Mesenchymal stem cell (in vitro differentiated cells and primary cell): ENCODE results near the gene TNFRSF1B. TPM values are rescaled to one million over a fixed set of nuclear protein-coding genes. Genes with fewer than 3 reads are reported as not detected.

Experiments
- DNase-seq: peaks from one replicate; pipeline ENCODE4 v3.0.0-alpha.2; 2013
- H2AFZ ChIP-seq: one replicate; pipeline ENCODE4 v1.6.1; 2013; ENCODE audit warnings: low read depth, mild to moderate bottlenecking, control low read depth, inconsistent platforms, low read length, moderate library complexity
- H2AK5ac ChIP-seq: 2 replicates; pipeline ENCODE4 v1.6.1; 2013; ENCODE audit warnings: low read length, moderate library complexity, mild to moderate bottlenecking, inconsistent platforms; ENCODE audit not compliant: severe bottlenecking
- H2BK120ac ChIP-seq: one replicate; pipeline ENCODE4 v1.6.1; 2013; ENCODE audit warnings: low read depth, mild to moderate bottlenecking, inconsistent platforms, low read length, moderate library complexity
- H2BK12ac ChIP-seq, 2 experiments: one replicate each; pipeline ENCODE4 v1.6.1; 2013; ENCODE audit warnings: inconsistent platforms in 2 of 2, low read length in 2 of 2, mild to moderate bottlenecking in 2 of 2, moderate library complexity in 2 of 2, control low read depth in 1 of 2
- H2BK15ac ChIP-seq: one replicate; pipeline ENCODE4 v1.6.1; 2013; ENCODE audit warnings: mild to moderate bottlenecking, low read depth, inconsistent platforms; ENCODE audit not compliant: poor library complexity, severe bottlenecking
- H2BK5ac ChIP-seq: 2 replicates; pipeline ENCODE4 v1.6.1; 2013; ENCODE audit warnings: low read depth, mild to moderate bottlenecking, low read length, control low read depth, inconsistent platforms; ENCODE audit not compliant: poor library complexity, severe bottlenecking
- H3K14ac ChIP-seq, 2 experiments: one replicate each; pipeline ENCODE4 v1.6.1; 2013; ENCODE audit warnings: inconsistent platforms in 2 of 2, low read length in 2 of 2, control low read depth in 1 of 2, mild to moderate bottlenecking in 1 of 2, moderate library complexity in 1 of 2
- H3K18ac ChIP-seq, 2 experiments: one replicate each; pipeline ENCODE4 v1.6.1; 2013; ENCODE audit warnings: inconsistent platforms in 2 of 2, low read length in 2 of 2, control low read depth in 1 of 2, low read depth in 1 of 2, mild to moderate bottlenecking in 1 of 2
- H3K23ac ChIP-seq, 2 experiments: one replicate each; pipeline ENCODE4 v1.6.1; 2013; ENCODE audit warnings: inconsistent platforms in 2 of 2, low read length in 2 of 2, mild to moderate bottlenecking in 2 of 2, moderate library complexity in 2 of 2, control low read depth in 1 of 2
- H3K27ac ChIP-seq: 2 replicates; pipeline ENCODE4 v1.5.1; 2013; ENCODE audit warnings: mild to moderate bottlenecking, moderate library complexity, low read length, control low read depth, inconsistent platforms; ENCODE audit not compliant: poor library complexity, severe bottlenecking
- H3K27me3 ChIP-seq, 2 experiments: 2 replicates each; pipeline versions ENCODE4 v1.6.1 to v1.7.0; 2013; ENCODE audit warnings: low read length in 2 of 2, mild to moderate bottlenecking in 2 of 2, moderate library complexity in 2 of 2, control low read depth in 1 of 2, inconsistent platforms in 1 of 2; ENCODE audit not compliant: control insufficient read depth in 1 of 2, insufficient read depth in 1 of 2
- H3K36me3 ChIP-seq, 2 experiments: 2 replicates each; pipeline versions ENCODE4 v1.6.1 to v1.7.0; 2013; ENCODE audit warnings: low read length in 2 of 2, control low read depth in 1 of 2, inconsistent platforms in 1 of 2, low read depth in 1 of 2, mild to moderate bottlenecking in 1 of 2; ENCODE audit not compliant: insufficient read depth in 2 of 2, control insufficient read depth in 1 of 2
- H3K4ac ChIP-seq, 2 experiments: one replicate each; pipeline ENCODE4 v1.6.1; 2013; ENCODE audit warnings: inconsistent platforms in 2 of 2, low read length in 2 of 2, mild to moderate bottlenecking in 2 of 2, moderate library complexity in 2 of 2, control low read depth in 1 of 2, low read depth in 1 of 2
- H3K4me1 ChIP-seq: 2 replicates; pipeline ENCODE4 v1.6.1; 2013; ENCODE audit warnings: low read depth, low read length, control low read depth; ENCODE audit not compliant: control insufficient read depth, insufficient read depth
- H3K4me2 ChIP-seq: 2 replicates; pipeline ENCODE4 v1.6.1; 2013; ENCODE audit warnings: low read length, mild to moderate bottlenecking, inconsistent platforms; ENCODE audit not compliant: poor library complexity, severe bottlenecking
- H3K4me3 ChIP-seq, 2 experiments: 2 replicates each; pipeline versions ENCODE4 v1.5.1 to v1.7.0; 2013; ENCODE audit warnings: low read length in 2 of 2, mild to moderate bottlenecking in 2 of 2, control low read depth in 1 of 2, low read depth in 1 of 2; ENCODE audit not compliant: insufficient read depth in 1 of 2
- H3K79me1 ChIP-seq: replicated peaks from 2 replicates; pipeline ENCODE4 v1.6.1; 2013; ENCODE audit warnings: mild to moderate bottlenecking, control low read depth, low read length, inconsistent platforms; ENCODE audit not compliant: poor library complexity, severe bottlenecking
- H3K9ac ChIP-seq: 2 replicates; pipeline ENCODE4 v1.7.0; 2013; ENCODE audit warnings: mild to moderate bottlenecking, low read length, moderate library complexity
- H3K9me3 ChIP-seq: 2 replicates; pipeline ENCODE4 v1.7.0; 2013; ENCODE audit warnings: mild to moderate bottlenecking, low read length; ENCODE audit not compliant: control insufficient read depth
- H4K8ac ChIP-seq: one replicate; pipeline ENCODE4 v1.6.1; 2013; ENCODE audit warnings: inconsistent platforms, mild to moderate bottlenecking, low read length, moderate library complexity
- H4K91ac ChIP-seq: one replicate; pipeline ENCODE4 v1.6.1; 2013; ENCODE audit warnings: mild to moderate bottlenecking, low read length, inconsistent platforms
- WGBS: methylation state at CpG from one replicate; pipeline ENCODE4 v1.1.7; 2013; ENCODE audit warnings: mixed read lengths; 5-methylcytosine and 5-hydroxymethylcytosine counted together
- polyA plus RNA-seq, 2 experiments: library from polyadenylated mRNA; stranded (reverse); fragments of 200-250 nt; gene quantifications; one replicate each; pipeline ENCODE4 v1.2.3, GENCODE V29; 2013

Gene TNFRSF1B
- polyA plus RNA-seq (2013, experiment 1 of 2): 35.0 TPM
- 35.2 TPM for polyA plus RNA-seq (2013, experiment 2 of 2)

DNA sequence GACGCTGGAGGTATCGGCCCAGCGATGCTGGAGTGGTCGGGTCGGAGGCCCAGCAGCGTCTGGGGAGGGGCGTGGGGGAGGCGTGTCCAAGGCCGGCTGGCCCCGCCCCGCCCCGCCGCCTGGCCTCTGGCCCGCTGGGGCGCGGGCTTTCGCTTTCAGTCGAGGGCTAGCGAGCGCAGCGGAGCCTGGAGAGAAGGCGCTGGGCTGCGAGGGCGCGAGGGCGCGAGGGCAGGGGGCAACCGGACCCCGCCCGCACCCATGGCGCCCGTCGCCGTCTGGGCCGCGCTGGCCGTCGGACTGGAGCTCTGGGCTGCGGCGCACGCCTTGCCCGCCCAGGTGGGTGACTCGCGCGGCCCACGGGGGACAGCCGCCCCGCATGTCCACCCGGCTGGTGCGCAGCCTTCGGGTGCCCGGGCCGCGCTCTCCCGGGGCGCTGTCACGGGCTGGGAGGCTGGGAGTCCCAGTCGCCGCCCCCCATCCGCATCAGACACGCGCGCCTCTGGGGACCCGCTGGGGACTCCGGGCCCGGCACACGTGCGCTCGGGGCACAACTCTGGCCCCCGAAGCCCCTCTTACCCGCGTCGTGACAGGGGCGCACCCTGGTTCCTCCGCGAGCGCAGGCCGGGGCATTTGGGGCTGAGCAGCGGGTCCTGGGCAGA is at the start of gene TNFRSF1B:
TSS of gene TNFRSF1B (plus strand) at position 158 of the 659 bp plus-strand sequence. CDS start at position 259, 101 bp downstream.
- H3K18ac ChIP-seq: peak within 1 kb of the TSS; percentile 81 to 90
- peaks cover 0 to 3% of the 10 kb centered on the region in 2 experiments for H3K27me3 ChIP-seq
- no peaks in the 10 kb centered on the region for H3K9me3 ChIP-seq

DNA sequence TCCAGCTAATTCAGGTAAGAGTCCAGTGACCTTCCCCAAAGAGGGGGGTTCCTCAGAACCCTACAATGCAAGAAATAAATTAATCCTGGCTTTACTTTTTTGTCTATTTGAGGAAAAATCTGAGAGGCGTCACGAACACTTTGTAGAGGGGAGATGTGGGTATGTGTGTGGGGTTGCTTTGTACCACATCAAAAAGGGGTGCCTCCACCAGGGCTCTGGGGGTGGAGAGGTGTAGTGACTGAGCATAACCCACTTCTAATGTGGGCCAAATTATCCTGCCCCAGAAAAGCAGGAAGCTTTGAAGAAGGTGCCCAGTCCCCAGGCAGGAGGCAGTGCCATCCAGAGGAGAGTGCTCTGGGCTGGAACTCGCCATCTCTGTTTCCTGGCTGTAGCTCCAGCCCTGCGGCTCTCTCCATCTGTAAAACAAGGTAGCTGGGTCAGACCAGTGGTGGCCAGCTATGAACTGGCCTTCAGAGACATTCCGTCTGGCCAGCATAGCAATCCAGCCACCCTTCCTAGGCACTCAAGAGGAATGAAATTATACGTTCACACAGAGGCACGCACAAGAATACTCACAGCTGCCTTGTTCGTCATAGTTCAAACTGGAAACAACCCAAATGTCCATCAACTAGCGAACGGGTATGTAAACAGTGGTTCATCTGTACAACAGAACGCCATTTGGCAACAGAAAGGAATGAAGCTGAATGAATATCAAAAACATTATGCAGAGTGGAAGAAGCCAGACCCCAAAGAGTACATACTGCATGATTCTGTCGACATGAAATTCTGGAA is 45.4 kb upstream of the TNFRSF1B start:
- DNase-seq: peak; percentile 24
- H2BK12ac ChIP-seq: no peak overlapping the region
- no peak overlapping the region for H2AFZ ChIP-seq
- H3K4me1 ChIP-seq: no peaks in the 10 kb centered on the region
- no peak overlapping the region for H3K4me3 ChIP-seq
- H3K4me2 ChIP-seq: no peak overlapping the region
- H4K8ac ChIP-seq: no peak overlapping the region
- no peaks in the 10 kb centered on the region for H3K9me3 ChIP-seq
- no peak overlapping the region for H3K27ac ChIP-seq
- H3K18ac ChIP-seq: no peak overlapping the region
- H2BK15ac ChIP-seq: no peak overlapping the region
- no peak overlapping the region for H3K9ac ChIP-seq
- no peak overlapping the region for H2BK5ac ChIP-seq
- H2AK5ac ChIP-seq: no peak overlapping the region
- no peak overlapping the region for H3K14ac ChIP-seq
- no peak overlapping the region for H3K4ac ChIP-seq
- H4K91ac ChIP-seq: no peak overlapping the region
- H3K27me3 ChIP-seq: peaks cover 22 to 25% of the 10 kb centered on the region in 2 experiments
- no peaks in the 10 kb centered on the region for H3K36me3 ChIP-seq
- 87% methylated on average over 11 of the region's 12 CpGs for WGBS
- no peak overlapping the region for H2BK120ac ChIP-seq
- H3K79me1 ChIP-seq: no peaks in the 10 kb centered on the region
- no peak overlapping the region for H3K23ac ChIP-seq

More for the DNA sequence above, at the start of gene TNFRSF1B:
- peak within 1 kb of the TSS; percentile 24 to 61 for H3K4ac ChIP-seq
- H4K8ac ChIP-seq: peak within 1 kb of the TSS; percentile 79
- no peak within 1 kb of the TSS for H3K27ac ChIP-seq
- peaks cover 22% of the 10 kb centered on the region for H3K4me1 ChIP-seq
- peak within 1 kb of the TSS in 1 of 2 experiments; percentile 77 for H3K23ac ChIP-seq
- H2AFZ ChIP-seq: peak within 1 kb of the TSS; percentile 79
- peak within 1 kb of the TSS in 1 of 2 experiments; percentile 22 for H3K14ac ChIP-seq
- H2BK15ac ChIP-seq: peak within 1 kb of the TSS; percentile 57
- peak; percentile 67 for DNase-seq
- H3K4me2 ChIP-seq: peak within 1 kb of the TSS; percentile 88
- H2AK5ac ChIP-seq: no peak within 1 kb of the TSS
- H3K36me3 ChIP-seq: no peaks in the 10 kb centered on the region
- peak within 1 kb of the TSS; percentile 64 to 92 for H3K4me3 ChIP-seq
- peak within 1 kb of the TSS; percentile 83 for H4K91ac ChIP-seq
- H2BK120ac ChIP-seq: peak within 1 kb of the TSS; percentile 49
- peak within 1 kb of the TSS in 1 of 2 experiments; percentile 90 for H2BK12ac ChIP-seq
- H3K9ac ChIP-seq: peak within 1 kb of the TSS; percentile 90
- 7% methylated on average over 58 of the region's 79 CpGs for WGBS
- H3K79me1 ChIP-seq: no peaks in the 10 kb centered on the region
- H2BK5ac ChIP-seq: no peak within 1 kb of the TSS

DNA sequence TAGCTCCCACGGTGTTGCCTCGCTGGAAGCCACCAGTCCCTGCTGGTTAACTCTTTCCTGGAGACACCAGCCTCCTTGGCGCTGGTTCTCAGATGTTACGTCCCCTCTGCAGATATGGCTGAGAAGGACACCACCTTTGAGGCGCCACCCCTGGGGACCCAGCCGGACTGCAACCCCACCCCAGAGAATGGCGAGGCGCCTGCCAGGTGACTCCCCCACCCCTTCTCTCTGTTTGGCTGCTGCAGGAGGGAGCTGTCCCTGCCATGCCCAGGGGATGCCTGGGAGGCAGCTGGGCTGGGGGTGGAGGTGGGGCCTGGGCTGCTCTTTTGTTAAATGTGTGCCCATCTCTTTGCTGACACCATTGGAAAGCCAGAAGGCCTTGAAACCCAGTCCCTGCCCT is 43.6 kb upstream of the TNFRSF1B start:
- WGBS: 82% methylated on average over 8 of the region's 8 CpGs
- H4K91ac ChIP-seq: no peak overlapping the region
- H2AK5ac ChIP-seq: no peak overlapping the region
- H3K9ac ChIP-seq: no peak overlapping the region
- peaks cover 22 to 25% of the 10 kb centered on the region in 2 experiments for H3K27me3 ChIP-seq
- no peak overlapping the region for H2BK12ac ChIP-seq
- no peak overlapping the region for H2BK15ac ChIP-seq
- H2BK5ac ChIP-seq: no peak overlapping the region
- H3K4me1 ChIP-seq: no peaks in the 10 kb centered on the region
- H3K4me3 ChIP-seq: no peak overlapping the region
- DNase-seq: no peak
- H3K23ac ChIP-seq: no peak overlapping the region
- H2AFZ ChIP-seq: no peak overlapping the region
- H3K4me2 ChIP-seq: no peak overlapping the region
- no peak overlapping the region for H3K18ac ChIP-seq
- no peaks in the 10 kb centered on the region for H3K79me1 ChIP-seq
- H3K4ac ChIP-seq: no peak overlapping the region
- no peak overlapping the region for H3K27ac ChIP-seq
- no peak overlapping the region for H4K8ac ChIP-seq
- H3K14ac ChIP-seq: no peak overlapping the region
- no peak overlapping the region for H2BK120ac ChIP-seq
- H3K9me3 ChIP-seq: no peaks in the 10 kb centered on the region
- no peaks in the 10 kb centered on the region for H3K36me3 ChIP-seq
